Keratinocyte (primary cell): ENCODE data around the gene FIGN.

Source experiments
- EZH2 ChIP-seq: IDR thresholded peaks from one replicate; pipeline ENCODE4 v1.6.1; 2012; ENCODE audit warnings: inconsistent platforms, mild to moderate bottlenecking, low read length, moderate library complexity
- TF ChIP-seq, protein P1 (sequence below), 3 experiments: IDR thresholded peaks in 1 of 3; conservative IDR thresholded peaks in 1 of 3; optimal IDR thresholded peaks in 1 of 3; 2 replicates in 2 of 3; 3 replicates in 1 of 3; pipeline versions ENCODE3 to v1.5.1; 2011; ENCODE audit warnings: low read length in 3 of 3, mild to moderate bottlenecking in 3 of 3, moderate library complexity in 2 of 3, control low read depth in 1 of 3, inconsistent platforms in 1 of 3; ENCODE audit not compliant: insufficient read depth in 2 of 3; ENCODE audit errors: extremely low read depth in 1 of 3

DNA sequence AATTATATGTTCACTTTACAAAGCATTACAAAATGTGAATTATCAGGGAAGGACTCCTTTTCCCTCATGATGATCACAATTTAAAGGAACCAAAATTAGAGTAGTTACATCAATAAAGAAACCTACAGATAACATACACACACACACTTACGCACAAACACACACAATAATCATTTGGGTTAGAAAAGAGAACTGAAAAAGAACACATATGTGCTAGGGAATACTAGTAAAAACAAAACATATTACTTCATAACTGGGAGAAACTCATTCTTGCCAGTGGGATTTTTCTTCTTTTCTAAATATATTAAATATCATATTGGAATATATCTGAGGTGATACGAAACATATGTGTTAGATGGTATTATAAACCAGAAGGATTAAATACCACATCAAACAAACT lies 42.3 kb downstream of the FIGN start:
- TF ChIP-seq, protein P1, sequence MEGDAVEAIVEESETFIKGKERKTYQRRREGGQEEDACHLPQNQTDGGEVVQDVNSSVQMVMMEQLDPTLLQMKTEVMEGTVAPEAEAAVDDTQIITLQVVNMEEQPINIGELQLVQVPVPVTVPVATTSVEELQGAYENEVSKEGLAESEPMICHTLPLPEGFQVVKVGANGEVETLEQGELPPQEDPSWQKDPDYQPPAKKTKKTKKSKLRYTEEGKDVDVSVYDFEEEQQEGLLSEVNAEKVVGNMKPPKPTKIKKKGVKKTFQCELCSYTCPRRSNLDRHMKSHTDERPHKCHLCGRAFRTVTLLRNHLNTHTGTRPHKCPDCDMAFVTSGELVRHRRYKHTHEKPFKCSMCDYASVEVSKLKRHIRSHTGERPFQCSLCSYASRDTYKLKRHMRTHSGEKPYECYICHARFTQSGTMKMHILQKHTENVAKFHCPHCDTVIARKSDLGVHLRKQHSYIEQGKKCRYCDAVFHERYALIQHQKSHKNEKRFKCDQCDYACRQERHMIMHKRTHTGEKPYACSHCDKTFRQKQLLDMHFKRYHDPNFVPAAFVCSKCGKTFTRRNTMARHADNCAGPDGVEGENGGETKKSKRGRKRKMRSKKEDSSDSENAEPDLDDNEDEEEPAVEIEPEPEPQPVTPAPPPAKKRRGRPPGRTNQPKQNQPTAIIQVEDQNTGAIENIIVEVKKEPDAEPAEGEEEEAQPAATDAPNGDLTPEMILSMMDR (optimal IDR thresholded peaks at IDR 0.05 in 1 of 3, IDR thresholded peaks at IDR 0.05 in 1 of 3, conservative IDR thresholded peaks at IDR 0.05 in 1 of 3; ENCODE audit: extremely low read depth in 1 of 3, insufficient read depth in 2 of 3, low read length in 3 of 3), result no peak
- TF ChIP-seq EZH2, result no peak
